A549 treated with Hydrocortisone at 1 μM for 4 hours (cell line): Measurements from ENCODE around the gene MINDY4. TPM values are rescaled to one million over a fixed set of nuclear protein-coding genes. Genes with fewer than 3 reads are reported as not detected.

Experiments
- total RNA-seq: library from RNA; stranded (reverse); fragments of 200-300 nt; extraction: Qiagen RNA extraction; gene quantifications from 5 replicates; pipeline ENCODE4 v1.2.3, GENCODE V29; 2022

Gene MINDY4
- total RNA-seq: 2.2 to 2.6 TPM (median 2.4 TPM) in 5 replicates

DNA sequence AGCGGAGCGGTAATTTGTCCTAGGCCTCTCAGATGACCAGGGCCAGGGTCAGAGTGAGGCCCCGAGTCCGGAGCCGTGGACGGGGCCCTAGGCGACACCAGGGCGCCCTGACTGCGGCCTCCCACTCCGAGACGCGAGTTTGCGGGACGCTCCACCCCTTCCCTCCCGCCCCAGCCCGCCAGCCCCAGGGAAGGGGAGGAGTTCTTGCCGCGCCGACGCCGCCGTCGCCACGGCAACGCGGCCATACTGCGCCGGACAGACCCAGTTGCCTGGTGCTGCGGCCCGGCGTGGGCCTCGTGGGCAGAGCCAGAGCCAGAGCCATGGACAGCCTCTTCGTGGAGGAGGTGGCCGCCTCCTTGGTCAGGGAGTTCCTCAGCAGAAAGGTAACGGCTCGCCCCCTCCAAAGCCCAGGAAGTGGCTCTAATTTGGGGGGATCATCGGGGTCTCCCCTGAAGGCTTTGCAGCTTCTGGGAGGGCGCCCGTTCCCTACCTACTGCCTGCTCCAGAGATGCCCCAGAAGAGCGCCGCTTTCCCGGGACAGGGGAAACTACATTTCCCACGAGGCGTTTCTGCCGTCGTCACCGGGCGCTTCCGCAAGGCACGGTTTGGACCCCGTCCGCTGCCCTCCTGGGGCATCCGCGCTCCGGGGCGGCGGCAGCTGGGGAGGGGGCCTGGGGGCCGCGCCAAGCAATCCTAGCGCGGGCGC is at the start of gene MINDY4:
TSS of gene MINDY4 (plus strand) at position 244 of the 706 bp plus-strand sequence. CDS start at position 321, 77 bp downstream.

DNA sequence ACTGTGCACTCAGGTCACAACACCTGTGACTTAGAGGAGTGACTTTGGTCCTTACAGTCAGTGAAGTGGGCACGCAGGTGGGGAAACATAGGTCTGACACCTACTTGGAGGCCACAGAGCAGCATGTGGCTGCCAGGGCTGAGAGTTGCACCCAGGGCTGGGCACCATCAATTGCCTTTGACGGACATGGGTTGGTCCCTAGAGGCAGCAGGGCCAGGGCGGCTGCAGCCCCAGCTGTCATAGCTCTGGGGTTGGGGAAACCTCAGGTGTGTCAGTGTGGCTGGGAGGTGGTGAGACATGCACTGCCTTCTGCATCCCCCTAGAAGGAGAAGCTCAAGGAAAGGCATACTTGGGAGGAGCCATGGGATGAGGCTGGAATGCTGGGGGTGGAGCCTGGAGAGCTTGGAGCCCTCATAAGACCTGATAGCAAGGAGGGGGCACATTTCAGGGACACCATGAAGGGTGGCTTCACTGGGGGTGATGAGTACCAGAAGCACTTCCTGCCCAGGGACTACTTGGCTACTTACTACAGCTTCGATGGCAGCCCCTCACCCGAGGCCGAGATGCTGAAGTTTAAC is 19.4 kb upstream of the MINDY4 start, which contains the start of gene INMT:
TSS of gene INMT (plus strand) at position 440 of the 578 bp plus-strand sequence. CDS start at position 456, 16 bp downstream.

DNA sequence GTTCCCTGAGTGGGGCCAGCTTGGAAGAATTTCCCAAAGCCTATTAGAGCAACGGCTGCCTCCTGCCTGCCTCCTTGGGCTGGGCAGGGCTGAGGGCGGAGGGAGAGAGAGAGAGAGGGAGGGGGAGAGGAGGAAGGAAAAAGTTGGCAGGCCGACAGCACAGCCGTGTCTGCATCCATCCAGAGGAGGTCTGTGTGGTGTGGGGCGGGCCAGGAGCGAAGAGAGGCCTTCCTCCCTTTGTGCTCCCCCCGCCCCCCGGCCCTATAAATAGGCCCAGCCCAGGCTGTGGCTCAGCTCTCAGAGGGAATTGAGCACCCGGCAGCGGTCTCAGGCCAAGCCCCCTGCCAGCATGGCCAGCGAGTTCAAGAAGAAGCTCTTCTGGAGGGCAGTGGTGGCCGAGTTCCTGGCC is 140.3 kb downstream of the MINDY4 start, which contains the start of gene AQP1:
TSS of gene AQP1 (plus strand) at position 293 of the 409 bp plus-strand sequence. CDS start at position 350, 57 bp downstream.

Other genes starting within 250 kb of the MINDY4 start
- 136 to 157 TPM (median 143 TPM) in 5 replicates for gene GARS1, start 176.5 kb upstream of the MINDY4 start, total RNA-seq
- gene CRHR2, start 89.0 kb upstream of the MINDY4 start, total RNA-seq: 0.02 to 0.06 TPM (median 0.05 TPM) in 3 of 5 replicates, not detected in the others
- not detected in 5 replicates for gene INMT, start 19.3 kb upstream of the MINDY4 start, total RNA-seq
- gene AQP1, start 140.4 kb downstream of the MINDY4 start, total RNA-seq: 0.37 to 0.52 TPM (median 0.45 TPM) in 5 replicates
- gene GHRHR, start 192.5 kb downstream of the MINDY4 start, total RNA-seq: 0.41 TPM in 1 of 5 replicates, not detected in the others